Muscle layer of duodenum (tissue), 2 donors: Measurements from ENCODE around the gene PLA2G2A.
"Not testable (repeated sequence)": the region's sequence is repeated elsewhere in the genome, so short reads cannot be mapped to it uniquely, and the experiment has no call there.

Experiments
- H3K27ac ChIP-seq: one replicate; pipeline ENCODE4 v1.7.0; 2013; ENCODE audit warnings: mild to moderate bottlenecking, low read length
- H3K27me3 ChIP-seq: one replicate; pipeline ENCODE4 v1.7.0; 2013; ENCODE audit warnings: low read depth, mild to moderate bottlenecking, control low read depth, low read length
- H3K36me3 ChIP-seq, 2 donors: one replicate each; pipeline ENCODE4 v1.7.0; 2013; ENCODE audit warnings: low read length in 2 of 2, control low read depth in 1 of 2, mild to moderate bottlenecking in 1 of 2; ENCODE audit not compliant: insufficient read depth in 2 of 2, control insufficient read depth in 1 of 2
- H3K4me1 ChIP-seq, 2 donors: one replicate each; pipeline ENCODE4 v1.7.0; 2013; ENCODE audit warnings: low read length in 2 of 2, mild to moderate bottlenecking in 2 of 2, control low read depth in 1 of 2, moderate library complexity in 1 of 2; ENCODE audit not compliant: insufficient read depth in 2 of 2, control insufficient read depth in 1 of 2
- H3K4me3 ChIP-seq, 2 donors: one replicate each; pipeline ENCODE4 v1.7.0; 2013; ENCODE audit warnings: low read length in 2 of 2, low read depth in 1 of 2, mild to moderate bottlenecking in 1 of 2
- H3K9me3 ChIP-seq, 2 donors: one replicate each; pipeline ENCODE4 v1.7.0; 2013; ENCODE audit warnings: low read length in 2 of 2, control low read depth in 1 of 2, mild to moderate bottlenecking in 1 of 2; ENCODE audit not compliant: control insufficient read depth in 1 of 2
- donor health status: healthy.

PLA2G2A gene

DNA sequence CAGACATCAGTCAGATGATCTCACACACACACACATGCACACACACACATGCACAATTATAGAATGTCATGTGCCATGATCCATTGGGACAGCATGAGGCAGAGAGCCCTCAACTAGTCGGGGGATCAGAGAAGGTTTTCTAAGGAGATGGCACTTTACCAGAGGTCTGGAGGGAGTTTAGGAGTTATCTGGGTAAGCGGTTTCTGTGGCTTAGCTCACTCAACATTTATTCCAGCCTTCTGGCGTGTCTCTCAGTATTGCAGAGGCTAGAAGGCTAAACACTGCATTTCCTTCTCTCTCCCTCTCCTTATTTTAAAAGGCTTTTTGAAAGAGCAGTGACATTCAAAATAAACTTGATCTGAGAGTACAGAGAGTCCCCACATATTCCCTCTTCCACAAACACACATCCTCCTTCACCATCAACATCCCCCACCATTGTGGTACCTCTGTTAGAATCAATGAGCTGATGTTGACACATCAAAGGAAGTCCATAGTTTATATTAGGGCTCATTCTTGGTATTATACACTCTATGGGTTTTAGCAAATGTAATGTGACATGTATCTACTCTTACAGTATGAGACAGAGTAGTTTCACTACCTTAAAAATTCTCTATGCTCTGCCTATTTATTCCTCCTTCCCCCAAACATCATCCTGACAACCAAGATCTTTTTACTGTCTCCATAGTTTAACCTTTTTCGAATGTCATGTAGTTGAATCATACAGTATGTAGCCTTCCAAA, 9.0 kb upstream of the PLA2G2A start:
- H3K4me3 ChIP-seq: no peak overlapping the region
- H3K36me3 ChIP-seq: no peaks in the 10 kb centered on the region
- no peaks in the 10 kb centered on the region for H3K9me3 ChIP-seq
- no peaks in the 10 kb centered on the region for H3K4me1 ChIP-seq
- H3K27ac ChIP-seq: no peak overlapping the region
- no peaks in the 10 kb centered on the region for H3K27me3 ChIP-seq

DNA sequence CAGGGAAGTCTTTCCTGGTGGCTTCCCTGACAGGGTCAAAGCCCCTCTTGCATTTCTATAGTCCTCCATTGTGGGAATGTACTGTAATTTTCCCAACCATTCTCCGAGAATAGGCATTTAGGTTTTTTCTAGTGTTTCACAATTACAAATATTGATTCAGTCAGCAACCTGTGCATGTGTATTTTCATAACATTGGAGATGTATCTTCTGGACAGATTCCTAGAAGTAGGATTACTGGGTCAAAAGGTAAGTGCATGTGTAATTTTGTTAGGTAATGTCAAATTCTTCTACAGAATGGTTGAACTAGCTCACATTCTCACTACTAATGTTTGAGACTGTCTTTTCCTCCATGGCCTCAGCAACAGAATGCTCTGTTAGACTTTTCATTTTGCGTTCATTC, 8.3 kb upstream of the PLA2G2A start:
- Histone ChIP-seq H3K9me3 (no peaks in the 10 kb centered on the region), H3K36me3 (no peaks in the 10 kb centered on the region), H3K4me1 (no peaks in the 10 kb centered on the region), H3K27me3 (no peaks in the 10 kb centered on the region), H3K4me3 (no peak overlapping the region), H3K27ac (no peak overlapping the region)

DNA sequence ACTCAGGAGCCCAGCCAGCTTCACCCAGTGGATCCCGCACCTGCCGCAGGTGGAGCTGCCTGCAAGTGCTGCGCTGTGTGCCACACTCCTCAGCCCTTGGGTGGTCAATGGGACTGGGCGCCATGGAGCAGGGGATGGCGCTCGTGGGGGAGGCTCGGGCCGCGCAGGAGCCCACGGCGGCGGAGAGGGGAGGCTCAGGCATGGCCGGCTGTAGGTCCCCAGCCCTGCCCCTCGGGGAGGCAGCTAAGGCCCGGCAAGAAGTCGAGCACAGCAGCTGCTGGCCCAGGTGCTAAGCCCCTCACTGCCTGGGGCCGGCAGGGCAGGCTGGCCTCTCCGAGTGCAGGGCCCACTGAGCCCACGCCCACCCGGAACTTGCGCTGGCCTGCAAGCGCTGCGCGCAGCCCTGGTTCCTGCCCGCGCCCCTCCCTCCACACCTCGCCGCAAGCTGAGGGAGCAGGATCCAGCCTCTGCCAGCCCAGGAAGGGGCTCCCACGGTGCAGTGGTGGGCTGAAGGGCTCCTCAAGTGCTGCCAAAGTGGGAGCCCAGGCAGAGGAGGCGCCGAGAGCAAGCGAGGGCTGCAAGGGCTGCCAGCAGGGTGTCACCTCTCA, 5.1 kb upstream of the PLA2G2A start:
- peaks cover 0 to 12% of the 10 kb centered on the region in 2 donors for H3K4me1 ChIP-seq
- not testable (repeated sequence) for H3K27ac ChIP-seq, H3K36me3 ChIP-seq, H3K27me3 ChIP-seq, H3K4me3 ChIP-seq, H3K9me3 ChIP-seq

DNA sequence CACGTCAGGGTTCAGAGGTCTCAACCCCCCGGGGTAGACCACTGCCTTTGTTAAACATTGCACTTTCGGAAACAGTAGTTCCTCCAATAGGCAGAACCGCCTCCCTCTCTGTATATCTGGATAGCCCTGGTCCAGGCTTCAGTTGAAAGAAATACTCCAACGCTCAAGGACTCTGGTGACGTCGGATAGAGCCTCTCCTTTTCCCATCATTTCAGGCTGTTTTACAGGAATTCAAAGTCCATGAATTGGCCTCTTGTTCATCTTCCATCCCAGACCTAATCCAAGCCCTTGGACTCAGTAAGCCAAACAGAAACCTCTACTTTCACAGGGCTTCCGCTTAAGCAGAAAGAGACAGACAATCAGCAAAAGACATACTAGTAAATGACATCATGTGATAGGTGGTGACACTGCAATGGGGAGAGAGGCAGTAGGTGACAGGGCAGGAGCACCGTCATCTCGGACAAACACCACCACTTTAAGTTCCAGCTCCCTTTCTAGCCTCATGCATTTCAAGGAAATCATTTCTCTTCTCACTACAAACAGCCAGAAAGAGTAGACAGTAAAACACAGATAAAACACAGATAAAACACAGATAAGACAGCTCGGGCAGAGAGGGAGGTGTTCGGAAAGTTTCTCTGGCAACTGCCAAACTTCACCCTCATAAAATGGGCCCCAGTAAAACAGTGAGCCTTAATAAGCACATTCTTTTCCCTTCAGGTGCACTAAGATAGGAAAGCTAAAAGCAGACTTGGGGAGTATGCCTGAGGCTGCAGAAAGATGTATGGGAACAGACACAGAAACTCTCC, 2.3 kb upstream of the PLA2G2A start:
- Histone ChIP-seq H3K4me1 (peaks cover 0 to 16% of the 10 kb centered on the region in 2 donors), H3K27me3 (no peaks in the 10 kb centered on the region), H3K27ac (peak overlapping the region; percentile 16), H3K36me3 (no peaks in the 10 kb centered on the region), H3K9me3 (no peaks in the 10 kb centered on the region), H3K4me3 (no peak overlapping the region)

DNA sequence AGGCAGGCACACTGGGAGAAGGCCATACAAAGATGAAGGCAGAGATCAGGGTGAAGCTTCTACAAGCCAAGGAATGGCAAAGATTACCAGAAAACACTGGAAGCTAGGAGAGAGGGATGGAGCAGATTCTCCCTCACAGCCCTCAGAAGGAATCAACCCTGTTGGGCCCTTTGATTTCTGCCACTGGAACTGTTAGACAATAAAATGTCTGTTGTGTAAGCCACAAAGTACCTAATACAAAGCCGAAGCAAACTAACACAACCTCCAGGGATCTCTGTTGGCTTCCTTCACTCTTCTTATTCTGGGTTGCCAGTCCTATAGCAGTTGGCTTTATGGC, 1.7 kb upstream of the PLA2G2A start:
- Histone ChIP-seq H3K9me3 (no peaks in the 10 kb centered on the region), H3K4me3 (no peak overlapping the region), H3K27ac (peak overlapping the region; percentile 16), H3K4me1 (peaks cover 0 to 16% of the 10 kb centered on the region in 2 donors), H3K27me3 (no peaks in the 10 kb centered on the region), H3K36me3 (no peaks in the 10 kb centered on the region)

DNA sequence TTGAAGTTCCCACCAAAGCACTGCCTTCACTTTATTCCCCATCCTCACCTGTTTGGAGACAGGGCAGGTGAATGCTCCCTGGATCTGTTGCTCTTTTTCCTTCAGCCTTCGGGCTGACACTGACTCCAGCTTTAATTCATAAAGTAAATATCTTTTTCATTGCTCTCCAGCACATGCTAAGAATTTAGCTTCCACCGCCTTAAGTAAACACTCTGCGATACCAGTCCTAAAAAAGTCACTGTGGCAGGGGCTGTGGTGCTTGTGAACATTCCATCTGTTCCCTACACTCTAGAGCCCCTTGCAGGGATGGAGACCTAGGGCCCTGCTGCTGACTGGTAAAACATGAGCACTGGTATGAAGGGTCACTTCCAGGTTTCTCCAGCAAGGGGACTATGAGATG, 896 bp upstream of the PLA2G2A start:
- Histone ChIP-seq H3K27ac (no peak overlapping the region), H3K4me1 (peaks cover 0 to 16% of the 10 kb centered on the region in 2 donors), H3K9me3 (no peaks in the 10 kb centered on the region), H3K4me3 (no peak overlapping the region), H3K27me3 (no peaks in the 10 kb centered on the region), H3K36me3 (no peaks in the 10 kb centered on the region)

DNA sequence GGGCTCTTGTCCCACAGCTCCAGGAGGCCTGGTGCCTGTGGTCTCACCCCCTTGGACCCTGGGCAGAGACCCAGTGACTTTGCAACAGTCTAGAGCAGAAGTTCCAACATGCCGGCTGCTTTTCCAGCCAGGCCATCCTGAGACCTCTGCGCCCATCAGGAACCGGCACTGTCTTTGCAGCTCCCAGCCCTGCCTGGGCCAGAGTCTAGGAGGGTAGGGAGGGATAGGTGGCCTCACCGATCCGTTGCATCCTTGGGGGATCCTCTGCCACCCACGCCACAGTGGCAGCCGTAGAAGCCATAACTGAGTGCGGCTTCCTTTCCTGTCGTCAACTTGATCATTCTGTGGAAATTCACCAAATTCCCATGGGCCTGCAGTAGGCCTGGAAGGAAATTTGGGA, 1.3 kb downstream of the PLA2G2A start:
- Histone ChIP-seq H3K4me3 (no peak overlapping the region), H3K9me3 (no peaks in the 10 kb centered on the region), H3K27ac (no peak overlapping the region), H3K36me3 (no peaks in the 10 kb centered on the region), H3K4me1 (peaks cover 0 to 16% of the 10 kb centered on the region in 2 donors), H3K27me3 (no peaks in the 10 kb centered on the region)

DNA sequence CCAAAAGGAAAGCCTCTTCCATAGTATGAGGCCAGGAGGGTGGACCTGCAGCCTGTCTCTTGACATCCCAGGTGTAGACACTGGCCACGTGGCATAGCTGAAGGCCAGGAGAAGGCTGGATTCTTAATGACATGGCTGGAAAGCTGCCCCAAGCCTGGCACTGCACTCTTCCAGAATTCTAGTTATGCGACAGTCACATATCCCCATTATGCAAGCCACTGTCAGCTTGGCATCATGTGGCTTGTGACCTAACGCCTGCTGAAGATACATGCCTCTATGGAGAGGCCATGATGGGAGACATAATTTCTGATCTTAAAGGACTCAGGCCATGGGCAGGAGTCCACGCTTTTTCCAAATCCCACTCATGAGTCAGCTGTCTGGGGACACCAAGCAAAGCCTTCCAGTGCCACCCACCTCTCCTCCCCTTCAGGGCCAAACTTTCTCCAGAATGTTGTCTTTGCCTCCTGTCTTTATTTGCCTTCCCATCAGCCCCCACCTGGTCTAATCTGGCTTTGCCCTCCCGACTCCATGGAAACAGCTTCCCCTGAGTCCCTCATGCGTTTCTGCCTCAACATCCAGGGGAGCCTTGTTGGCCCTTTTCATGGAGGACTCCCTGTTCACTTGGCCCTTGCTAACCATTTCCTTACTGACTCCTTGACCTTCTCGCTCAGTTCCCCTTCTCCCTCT, 3.0 kb downstream of the PLA2G2A start:
- no peak overlapping the region for H3K4me3 ChIP-seq

DNA sequence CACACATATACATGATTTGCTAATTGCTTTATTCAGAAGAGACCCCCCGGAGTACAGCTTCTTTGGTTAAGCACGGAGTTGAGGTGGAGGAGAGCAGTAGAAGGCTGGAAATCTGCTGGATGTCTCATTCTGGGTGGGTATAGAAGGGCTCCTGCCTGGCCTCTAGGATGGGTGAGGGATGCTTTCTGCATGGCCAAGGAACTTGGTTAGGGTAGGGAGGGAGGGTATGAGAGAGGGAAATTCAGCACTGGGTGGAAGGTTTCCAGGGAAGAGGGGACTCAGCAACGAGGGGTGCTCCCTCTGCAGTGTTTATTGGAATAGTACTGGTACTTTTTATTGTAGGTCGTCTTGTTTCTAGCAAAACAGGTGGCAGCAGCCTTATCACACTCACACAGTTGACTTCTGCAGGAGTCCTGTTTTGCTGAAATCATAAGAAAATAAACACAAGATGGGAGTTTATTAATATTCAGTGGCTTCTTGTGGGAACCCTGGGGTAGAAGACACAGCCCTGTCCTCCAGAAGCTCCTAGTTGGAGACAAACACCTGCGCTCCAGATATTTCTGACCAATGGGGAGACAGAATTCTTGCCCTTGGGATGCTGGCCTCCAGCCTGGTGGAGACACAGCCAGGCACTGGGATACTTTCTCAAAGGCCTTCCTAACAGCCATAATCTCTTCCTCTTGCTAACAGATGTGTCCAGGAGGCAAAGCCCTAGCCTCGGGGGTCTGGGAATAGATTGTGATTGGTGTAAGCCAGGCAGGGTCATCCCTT, 3.8 kb downstream of the PLA2G2A start:
- Histone ChIP-seq H3K27me3 (no peaks in the 10 kb centered on the region), H3K4me3 (no peak overlapping the region), H3K9me3 (no peaks in the 10 kb centered on the region), H3K4me1 (peaks cover 0 to 11% of the 10 kb centered on the region in 2 donors), H3K27ac (no peak overlapping the region), H3K36me3 (no peaks in the 10 kb centered on the region)

More for the DNA sequence above, 3.0 kb downstream of the PLA2G2A start:
- H3K36me3 ChIP-seq: no peaks in the 10 kb centered on the region
- no peaks in the 10 kb centered on the region for H3K27me3 ChIP-seq
- no peaks in the 10 kb centered on the region for H3K9me3 ChIP-seq
- peaks cover 0 to 11% of the 10 kb centered on the region in 2 donors for H3K4me1 ChIP-seq
- H3K27ac ChIP-seq: no peak overlapping the region

DNA sequence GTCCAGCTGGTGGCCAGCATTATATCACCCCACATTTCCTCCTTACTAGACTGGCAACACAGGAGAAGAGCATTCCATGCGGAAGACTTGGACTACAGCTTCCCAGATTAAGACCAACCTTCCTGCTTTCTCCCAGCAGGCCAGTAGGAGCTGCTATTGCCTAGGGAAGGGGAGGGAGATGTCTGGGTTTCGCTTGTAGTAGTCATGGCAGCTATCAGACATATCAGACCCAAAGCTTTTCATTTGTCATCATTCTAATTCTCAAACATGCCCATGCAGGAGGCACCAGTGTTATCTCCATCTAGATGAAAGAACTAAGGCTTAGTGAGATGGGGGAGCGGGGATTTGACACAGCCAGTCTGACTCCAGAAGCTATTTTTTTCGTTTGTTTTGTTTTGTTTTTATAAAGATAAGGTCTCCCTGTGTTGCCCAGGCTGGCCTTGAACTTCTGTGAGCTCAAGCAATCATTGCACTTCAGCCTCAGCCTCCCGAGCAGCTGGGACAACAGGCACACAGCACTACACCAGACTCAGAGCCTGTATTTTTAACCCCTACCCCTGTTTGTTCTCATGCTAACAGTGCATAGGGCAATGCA, 4.5 kb downstream of the PLA2G2A start:
- H3K4me3 ChIP-seq: no peak overlapping the region
- peaks cover 0 to 8% of the 10 kb centered on the region in 2 donors for H3K4me1 ChIP-seq
- H3K27me3 ChIP-seq: no peaks in the 10 kb centered on the region
- H3K9me3 ChIP-seq: no peaks in the 10 kb centered on the region
- H3K27ac ChIP-seq: no peak overlapping the region
- H3K36me3 ChIP-seq: no peaks in the 10 kb centered on the region
